Peyer's patch (tissue), 4 donors: ENCODE measurements around the gene FCER1A.
"Not testable (repeated sequence)": the region's sequence is repeated elsewhere in the genome, so short reads cannot be mapped to it uniquely, and the experiment has no call there.

Source experiments
- CTCF ChIP-seq, 6 experiments: fragments of 450-650 bp in 4 of 6; fragments of 200-600 bp in 2 of 6; sonication (generic) in 1 of 6; IDR thresholded peaks; one replicate each; pipeline ENCODE4 v1.5.1; 2017 to 2019; ENCODE audit warnings: antibody characterized with exemption in 6 of 6, mild to moderate bottlenecking in 3 of 6, moderate library complexity in 1 of 6
- POLR2A ChIP-seq, 2 donors: fragments of 450-650 bp; IDR thresholded peaks; one replicate each; pipeline ENCODE4 v1.5.1; 2017; ENCODE audit warnings: antibody characterized with exemption in 2 of 2, mild to moderate bottlenecking in 2 of 2, moderate library complexity in 2 of 2

GRCh38 chr1:159349374-159349773 lies 47.2 kb downstream of the FCER1A start:
- TF ChIP-seq CTCF, POLR2A (IDR thresholded peaks at IDR 0.05): not testable (repeated sequence)
